H1 (cell line): ENCODE data around the gene GRID1. TPM values are rescaled to one million over a fixed set of nuclear protein-coding genes. Genes with fewer than 3 reads are reported as not detected.

Experiments
- GABPA ChIP-seq: IDR thresholded peaks from 2 replicates; pipeline ENCODE4 v1.6.1; 2011; ENCODE audit warnings: mild to moderate bottlenecking, low read length, moderate library complexity, borderline replicate concordance; ENCODE audit not compliant: insufficient read depth
- MAFK ChIP-seq: IDR thresholded peaks from 2 replicates; pipeline ENCODE4 v1.6.1; 2012; ENCODE audit warnings: low read depth, mild to moderate bottlenecking, improper control_type of control experiment, low read length
- polyA plus RNA-seq, 7 experiments: library from polyadenylated mRNA; depleted of rRNA in 3 of 7; stranded (reverse) in 5 of 7; unstranded in 2 of 7; fragments of >200 nt in 5 of 7; fragments of 200-250 nt in 2 of 7; gene quantifications; 1 replicate in 5 of 7; 2 replicates in 1 of 7; 4 replicates in 1 of 7; pipeline versions ENCODE4 v1.2.1 to v1.2.3, GENCODE V29; 2011 to 2013; ENCODE audit warnings: missing spikeins in 2 of 7, mixed read lengths in 2 of 7
- total RNA-seq: library from RNA; stranded (reverse); fragmentation: NEBNext Ultra II Directional; extraction: Animal tissue kit (Norgen Biotek cat#: 25700); gene quantifications from 2 replicates; pipeline ENCODE4 v1.2.1, GENCODE V29; 2021

GRID1 gene
- total and polyA plus RNA-seq, 2 of the 8 experiments (the other 6 are each of a cell fraction or from before 2014, with no cell fraction given) = 0.22 to 0.30 TPM

- TF ChIP-seq MAFK (no peak), GABPA (no peak)
- TF ChIP-seq, all 59 proteins: peak for 0
These were observed 578.7 kb downstream of the GRID1 start (continued) for GRCh38 chr10:85787881-85788280.
